Measurements from ENCODE around the gene RAB26.

- TF ChIP-seq EP300 (IDR thresholded peaks at IDR 0.05) = no peak
- TF ChIP-seq CTCF (IDR thresholded peaks at IDR 0.05) = no peak
These were observed 13.5 kb downstream of the RAB26 start for GRCh38 chr16:2161911-2162310.
